H1 (cell line): ENCODE results near the gene UBE2E2. TPM values are rescaled to one million over a fixed set of nuclear protein-coding genes. Genes with fewer than 3 reads are reported as not detected.

Experiments
- CTCF ChIA-PET: fragments of 300-600 bp; sonication (Branson Sonifier 250); formaldehyde crosslinking; loops from one replicate; lab custom pipeline; 2021; ENCODE audit not compliant: partially characterized antibody; lab: Charles Lee
- POLR2A ChIA-PET: fragments of 300-600 bp; sonication (Branson Sonifier 250); formaldehyde crosslinking; loops from one replicate; lab custom pipeline; 2021; ENCODE audit warnings: inconsistent platforms; ENCODE audit not compliant: partially characterized antibody; lab: Charles Lee
- DNase-seq, 2 experiments: peaks; one replicate each; pipeline versions ENCODE4 v3.0.0 to v3.0.0-alpha.2; 2010 to 2022; ENCODE audit warnings: low spot score in 2 of 2, low read depth in 1 of 2, mixed read lengths in 1 of 2
- FAIRE-seq: peaks from 2 replicates; lab custom pipeline; 2011; peaks lifted over from hg19 to GRCh38; lab: Jason Lieb, UNC
- H2AFZ ChIP-seq: 2 replicates; pipeline ENCODE4 v1.8.1; 2012; ENCODE audit warnings: low read length, inconsistent platforms
- H2AK5ac ChIP-seq: 2 replicates; pipeline ENCODE4 v1.6.1; 2013; ENCODE audit warnings: low read depth, low read length
- H2BK120ac ChIP-seq: replicated peaks from 2 replicates; pipeline ENCODE3; 2013; ENCODE audit warnings: low read depth, low read length, inconsistent platforms
- H2BK12ac ChIP-seq: 2 replicates; pipeline ENCODE4 v1.6.1; 2013; ENCODE audit warnings: low read depth, low read length
- H2BK15ac ChIP-seq: 2 replicates; pipeline ENCODE4 v1.6.1; 2013; ENCODE audit warnings: low read length
- H2BK20ac ChIP-seq: 2 replicates; pipeline ENCODE4 v1.6.1; 2013; ENCODE audit warnings: low read length
- H2BK5ac ChIP-seq: 2 replicates; pipeline ENCODE4 v1.6.1; 2013; ENCODE audit warnings: low read depth, low read length
- H3K14ac ChIP-seq: 2 replicates; pipeline ENCODE4 v1.6.1; 2013; ENCODE audit warnings: inconsistent platforms; ENCODE audit not compliant: insufficient read length
- H3K18ac ChIP-seq: 2 replicates; pipeline ENCODE4 v1.6.1; 2013; ENCODE audit warnings: low read length; ENCODE audit errors: extremely low read depth
- H3K23ac ChIP-seq: 2 replicates; pipeline ENCODE4 v1.6.1; 2013; ENCODE audit warnings: inconsistent platforms; ENCODE audit not compliant: insufficient read length
- H3K23me2 ChIP-seq: 2 replicates; pipeline ENCODE4 v1.6.1; 2013; ENCODE audit warnings: low read depth, low read length
- H3K27ac ChIP-seq: 2 replicates; pipeline ENCODE4 v1.6.1; 2011; ENCODE audit warnings: low read depth, low read length, inconsistent platforms
- H3K27me3 ChIP-seq, 4 experiments: replicated peaks in 1 of 4; 1 replicate in 1 of 4; 2 replicates in 3 of 4; pipeline versions ENCODE4 v1.6.1 to v1.8.1; 2011 to 2013; ENCODE audit warnings: low read length in 3 of 4, mild to moderate bottlenecking in 3 of 4, inconsistent platforms in 2 of 4, mixed read lengths in 2 of 4, moderate library complexity in 1 of 4; ENCODE audit not compliant: control insufficient read depth in 3 of 4, insufficient read depth in 3 of 4; ENCODE audit errors: extremely low read depth in 1 of 4
- H3K36me3 ChIP-seq, 4 experiments: 2 replicates each; pipeline versions ENCODE4 v1.6.1 to v1.8.1; 2011 to 2013; ENCODE audit warnings: mild to moderate bottlenecking in 4 of 4, low read length in 3 of 4, moderate library complexity in 2 of 4, control low read depth in 1 of 4, inconsistent platforms in 1 of 4; ENCODE audit not compliant: insufficient read depth in 4 of 4, control insufficient read depth in 2 of 4
- H3K4ac ChIP-seq: replicated peaks from 2 replicates; pipeline ENCODE3; 2013; ENCODE audit warnings: low read length, low read depth, mixed read lengths, inconsistent platforms; ENCODE audit not compliant: insufficient read length
- H3K4me1 ChIP-seq, 4 experiments: replicated peaks in 1 of 4; 1 replicate in 1 of 4; 2 replicates in 3 of 4; pipeline versions ENCODE4 v1.6.1 to v1.8.1; 2011 to 2013; ENCODE audit warnings: low read length in 3 of 4, inconsistent platforms in 2 of 4, mixed read lengths in 1 of 4; ENCODE audit not compliant: insufficient read depth in 4 of 4, control insufficient read depth in 3 of 4
- H3K4me2 ChIP-seq, 2 experiments: 2 replicates each; pipeline versions ENCODE4 v1.6.1 to v1.8.1; 2011 to 2013; ENCODE audit warnings: low read depth in 2 of 2, low read length in 2 of 2, control low read depth in 1 of 2, inconsistent platforms in 1 of 2, mild to moderate bottlenecking in 1 of 2; ENCODE audit not compliant: insufficient read depth in 1 of 2
- H3K4me3 ChIP-seq, 4 experiments: fragments of 200-600, 300-600 bp in 1 of 4; sonication (generic), shearing (Covaris generic), sonication (Bioruptor Twin) in 1 of 4; 2 replicates each; pipeline versions ENCODE4 v1.5.1 to v1.8.1; 2011 to 2016; ENCODE audit warnings: low read length in 4 of 4, low read depth in 3 of 4, control low read depth in 2 of 4, inconsistent platforms in 2 of 4, mild to moderate bottlenecking in 2 of 4, mixed read lengths in 1 of 4, moderate library complexity in 1 of 4; ENCODE audit not compliant: insufficient read depth in 2 of 4; ENCODE audit errors: extremely low read depth in 1 of 4
- H3K56ac ChIP-seq: replicated peaks from 2 replicates; pipeline ENCODE3; 2013; ENCODE audit warnings: low read depth, mild to moderate bottlenecking, mixed read lengths, low read length, inconsistent platforms; ENCODE audit not compliant: insufficient read length
- H3K79me1 ChIP-seq: 2 replicates; pipeline ENCODE4 v1.6.1; 2013; ENCODE audit warnings: low read depth, low read length, control low read depth
- H3K79me2 ChIP-seq, 2 experiments: 2 replicates each; pipeline versions ENCODE4 v1.6.1 to v1.8.1; 2012 to 2013; ENCODE audit warnings: low read length in 2 of 2, mild to moderate bottlenecking in 2 of 2, inconsistent platforms in 1 of 2; ENCODE audit not compliant: insufficient read depth in 2 of 2, control insufficient read depth in 1 of 2
- H3K9ac ChIP-seq, 4 experiments: replicated peaks in 1 of 4; 1 replicate in 1 of 4; 2 replicates in 3 of 4; pipeline versions ENCODE4 v1.6.1 to v1.8.1; 2011 to 2013; ENCODE audit warnings: low read depth in 3 of 4, low read length in 3 of 4, control low read depth in 2 of 4, mild to moderate bottlenecking in 2 of 4, moderate library complexity in 2 of 4, inconsistent platforms in 1 of 4; ENCODE audit errors: extremely low read depth in 1 of 4
- H3K9me3 ChIP-seq, 2 experiments: 2 replicates each; pipeline versions ENCODE4 v1.6.1 to v1.8.1; 2012 to 2013; ENCODE audit warnings: mild to moderate bottlenecking in 2 of 2, moderate library complexity in 2 of 2, control low read depth in 1 of 2, inconsistent platforms in 1 of 2, low read depth in 1 of 2, low read length in 1 of 2, mixed read lengths in 1 of 2; ENCODE audit not compliant: insufficient read depth in 2 of 2
- H4K20me1 ChIP-seq, 2 experiments: replicated peaks in 1 of 2; 2 replicates each; pipeline versions ENCODE3 to v1.8.1; 2011 to 2013; ENCODE audit warnings: inconsistent platforms in 2 of 2, low read length in 2 of 2, mild to moderate bottlenecking in 1 of 2; ENCODE audit not compliant: insufficient read depth in 2 of 2, control insufficient read depth in 1 of 2
- H4K5ac ChIP-seq: 2 replicates; pipeline ENCODE4 v1.6.1; 2013; ENCODE audit warnings: low read length, low read depth, mixed read lengths, inconsistent platforms; ENCODE audit not compliant: insufficient read length
- H4K8ac ChIP-seq: 2 replicates; pipeline ENCODE4 v1.8.0; 2013; ENCODE audit warnings: mild to moderate bottlenecking, moderate library complexity, low read length, inconsistent platforms; ENCODE audit not compliant: insufficient read depth; ENCODE audit errors: extremely low read depth
- H4K91ac ChIP-seq: replicated peaks from 2 replicates; pipeline ENCODE3; 2013; ENCODE audit warnings: low read length, mixed read lengths, inconsistent platforms; ENCODE audit not compliant: insufficient read length
- WGBS, 2 experiments: shearing (Covaris generic) in 1 of 2; methylation state at CpG; one replicate each; pipeline versions ENCODE4 v1.1.6 to v1.1.7; 2013 to 2015; ENCODE audit warnings: low lambda C conversion rate in 2 of 2, mixed read lengths in 2 of 2, inconsistent platforms in 1 of 2, low coverage in 1 of 2, missing lambda C conversion rate in 1 of 2; ENCODE audit not compliant: insufficient replicate concordance in 2 of 2, insufficient coverage in 1 of 2, insufficient read length in 1 of 2; ENCODE audit errors: extremely low coverage in 1 of 2, missing lambda C conversion rate in 1 of 2; 5-methylcytosine and 5-hydroxymethylcytosine counted together
- polyA plus RNA-seq, 7 experiments: library from polyadenylated mRNA; depleted of rRNA in 3 of 7; stranded (reverse) in 5 of 7; unstranded in 2 of 7; fragments of >200 nt in 5 of 7; fragments of 200-250 nt in 2 of 7; gene quantifications; 1 replicate in 5 of 7; 2 replicates in 1 of 7; 4 replicates in 1 of 7; pipeline versions ENCODE4 v1.2.1 to v1.2.3, GENCODE V29; 2011 to 2013; ENCODE audit warnings: missing spikeins in 2 of 7, mixed read lengths in 2 of 7
- total RNA-seq: library from RNA; stranded (reverse); fragmentation: NEBNext Ultra II Directional; extraction: Animal tissue kit (Norgen Biotek cat#: 25700); gene quantifications from 2 replicates; pipeline ENCODE4 v1.2.1, GENCODE V29; 2021

Gene UBE2E2
- total and polyA plus RNA-seq, 2 of the 8 experiments (the other 6 are each of a cell fraction or from before 2014, with no cell fraction given) = 57.6 to 70.6 TPM

DNA sequence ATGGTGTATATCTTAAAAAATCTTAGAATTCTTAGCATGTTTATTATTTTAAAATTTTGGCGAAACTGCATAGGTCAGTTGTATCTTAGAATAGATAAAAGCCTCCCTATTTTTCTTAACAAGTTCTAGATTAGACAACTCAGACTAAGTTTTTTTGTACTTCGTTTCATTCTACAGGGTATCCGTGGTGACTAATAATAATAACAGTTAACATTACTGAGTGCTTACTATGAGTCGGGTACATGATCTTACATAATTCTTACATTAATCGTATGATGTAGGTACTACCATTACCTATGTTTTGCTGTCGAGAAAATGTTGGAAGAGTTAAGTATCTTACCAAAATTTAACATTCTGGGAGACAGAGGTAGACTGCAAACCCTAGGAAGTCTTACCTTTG, 60.7 kb downstream of the UBE2E2 start:
- Histone ChIP-seq H2BK20ac (no peak overlapping the region), H2AFZ (no peak overlapping the region), H4K20me1 (peaks cover 0 to 1% of the 10 kb centered on the region in 2 experiments), H4K91ac (no peak overlapping the region), H2BK5ac (no peak overlapping the region), H3K79me1 (peaks cover 5% of the 10 kb centered on the region; the same call in 1 of the 2 replicates), H3K9ac (no peak overlapping the region), H3K56ac (no peak overlapping the region), H2BK15ac (no peak overlapping the region), H3K18ac (no peak overlapping the region), H3K79me2 (peaks cover 0 to 14% of the 10 kb centered on the region in 2 experiments; a peak in 2 of 4 replicates), H3K23ac (no peak overlapping the region), H3K4ac (no peak overlapping the region), H4K5ac (no peak overlapping the region), H3K14ac (no peak overlapping the region), H3K27ac (no peak overlapping the region), H3K4me3 (no peak overlapping the region), H2AK5ac (no peak overlapping the region), H3K23me2 (no peaks in the 10 kb centered on the region), H3K4me2 (no peak overlapping the region), H3K36me3 (no peaks in the 10 kb centered on the region), H3K4me1 (no peaks in the 10 kb centered on the region), H2BK12ac (no peak overlapping the region), H3K9me3 (no peaks in the 10 kb centered on the region), H4K8ac (no peak overlapping the region), H3K27me3 (peaks cover 0 to 1% (median 0%) of the 10 kb centered on the region in 4 experiments; a peak in 1 of 7 replicates), H2BK120ac (no peak overlapping the region)
- POLR2A ChIA-PET = interaction anchor here (0.6 kb wide), 1 partner anchor 1755 kb away, joined by 4 read pairs; no protein-coding TSS in a partner anchor
- CTCF ChIA-PET = no interaction called here
- DNase-seq = no peak
- FAIRE-seq = no peak
- 70% methylated on average over 6 of the region's 6 CpGs; no CpG with 5 or more reads in 1 of the 2 experiments for WGBS, 2 experiments
